Suppressor macrophage treated with lipopolysaccharide for 1 hour (primary cell): ENCODE results near the gene RPTOR.
A peak's percentile ranks its signal among the peaks of the same experiment; 100 is the strongest.

Experiments
- DNase-seq, 3 donors: peaks; one replicate each; pipeline ENCODE4 v3.0.0-alpha.2; 2020 to 2022

Gene RPTOR

DNA sequence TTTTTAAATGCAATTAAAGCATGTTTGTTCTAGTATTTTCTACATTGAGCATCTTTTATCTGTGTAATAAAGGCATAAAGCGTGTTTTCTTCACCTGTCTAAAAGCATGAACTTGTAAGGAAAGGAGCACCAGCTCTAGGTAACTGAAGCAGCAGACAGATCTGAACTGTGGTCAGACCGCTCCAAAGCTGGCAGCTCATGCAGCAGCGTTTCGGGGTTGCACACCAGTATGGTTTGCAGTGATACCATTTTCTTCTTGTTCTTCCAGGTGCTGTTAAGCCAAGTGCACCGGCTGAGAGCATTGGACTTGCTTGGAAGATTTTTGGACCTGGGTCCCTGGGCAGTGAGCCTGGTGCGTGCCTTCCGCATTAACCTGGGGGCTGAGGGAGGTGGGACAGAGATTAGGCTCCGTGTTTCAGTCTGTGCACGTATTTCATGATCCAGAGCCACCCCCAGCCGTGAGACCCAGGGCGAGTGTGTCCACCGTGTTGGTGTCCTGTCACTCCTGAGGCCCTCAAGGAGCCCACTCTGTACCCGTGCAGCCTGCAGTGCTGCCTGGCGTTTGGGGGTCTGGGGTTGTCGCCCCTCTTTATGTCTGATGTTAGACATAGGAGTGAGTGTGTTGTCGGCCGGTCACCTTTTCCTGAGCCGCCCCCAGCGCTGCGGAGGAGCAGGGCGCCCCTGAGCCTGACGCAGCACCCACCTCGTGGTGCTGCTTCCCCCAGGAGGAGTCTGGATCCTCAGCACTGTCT, 310.7 kb downstream of the RPTOR start:
- no peak for DNase-seq

DNA sequence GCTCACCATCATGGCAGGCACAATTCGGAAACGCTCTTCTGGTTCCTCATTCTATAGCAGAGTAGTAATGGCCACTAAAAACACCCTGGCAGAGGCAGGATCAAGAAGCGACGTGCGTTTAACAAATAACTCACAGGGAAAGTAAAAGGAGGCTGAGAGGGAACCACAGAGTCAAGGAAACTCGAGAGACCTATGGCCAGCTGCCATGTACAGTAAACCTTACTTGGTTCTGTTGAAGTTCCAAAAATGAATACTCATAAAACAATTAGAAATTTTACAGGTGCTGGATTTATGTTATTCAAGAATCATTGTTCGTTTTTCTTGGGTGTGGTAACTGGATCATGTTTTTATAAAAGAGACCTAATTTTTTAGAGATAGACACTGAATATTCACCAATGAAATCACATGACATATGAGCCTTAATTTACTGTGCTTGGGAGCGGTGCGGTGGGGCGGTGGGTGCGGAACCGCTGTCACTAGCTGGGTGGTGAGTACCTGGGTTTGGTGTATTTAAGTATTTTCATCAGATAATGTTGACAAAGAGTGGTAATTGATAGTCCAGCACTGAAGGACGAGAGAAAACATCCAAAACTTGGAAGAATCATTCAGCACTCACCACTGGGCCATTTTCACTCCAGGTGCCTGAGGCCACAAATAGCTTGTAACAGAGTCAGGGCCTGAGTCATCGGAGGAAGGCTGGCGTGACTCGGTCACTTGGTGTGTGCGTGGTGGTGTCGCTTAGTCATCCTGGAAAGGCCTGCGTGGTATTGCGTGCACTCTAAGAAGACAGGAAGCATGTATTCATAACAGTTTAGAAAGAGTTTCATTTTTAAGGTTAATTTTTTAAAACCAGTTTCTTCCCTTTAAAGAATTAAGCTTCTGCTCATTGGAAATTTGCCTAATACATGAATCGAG, 311.6 kb downstream of the RPTOR start:
- DNase-seq = peak; percentile 96 to 99 (median 98)

DNA sequence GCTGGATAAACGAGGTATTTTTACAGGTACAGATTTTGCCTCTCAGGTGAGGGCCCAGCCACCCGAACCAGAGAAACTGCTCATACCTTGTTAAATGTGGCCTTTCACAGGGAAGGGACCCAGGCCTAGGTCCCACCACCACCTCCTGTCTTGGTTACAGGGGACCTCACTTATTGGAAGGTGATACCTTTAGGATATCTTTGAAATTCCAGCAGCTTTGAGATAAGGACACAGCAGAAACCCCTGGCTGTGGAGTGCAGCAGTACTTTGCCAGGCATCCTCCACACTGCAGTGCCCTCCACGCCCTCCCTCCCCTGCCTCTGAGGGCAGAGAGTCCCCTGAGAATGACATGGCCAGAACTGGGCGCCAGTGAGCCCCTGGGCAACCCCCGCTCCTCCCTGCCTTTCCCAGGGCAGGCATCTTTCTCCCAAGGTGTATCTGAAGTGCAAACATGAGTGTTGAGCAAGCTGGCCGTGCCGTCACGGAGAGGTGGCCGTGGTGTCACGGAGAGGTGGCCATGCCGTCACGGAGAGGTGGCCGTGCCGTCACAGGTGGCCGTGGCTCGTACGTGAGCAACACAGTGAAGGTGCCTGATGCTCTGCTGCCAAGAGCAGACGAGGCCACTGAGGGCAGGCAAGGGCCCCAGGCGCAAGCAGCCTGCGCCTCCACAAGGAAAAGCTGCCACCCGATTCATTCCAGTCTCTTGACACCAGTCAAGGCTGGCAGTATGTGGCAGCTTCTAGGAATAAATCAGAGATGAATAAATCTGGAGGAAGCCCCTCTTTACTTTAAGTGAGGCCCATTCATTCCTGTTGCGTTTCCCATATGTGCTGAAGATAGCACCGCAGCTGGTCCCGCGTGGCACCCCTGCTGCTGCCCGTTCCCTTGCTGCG, 312.5 kb downstream of the RPTOR start:
- no peak for DNase-seq

DNA sequence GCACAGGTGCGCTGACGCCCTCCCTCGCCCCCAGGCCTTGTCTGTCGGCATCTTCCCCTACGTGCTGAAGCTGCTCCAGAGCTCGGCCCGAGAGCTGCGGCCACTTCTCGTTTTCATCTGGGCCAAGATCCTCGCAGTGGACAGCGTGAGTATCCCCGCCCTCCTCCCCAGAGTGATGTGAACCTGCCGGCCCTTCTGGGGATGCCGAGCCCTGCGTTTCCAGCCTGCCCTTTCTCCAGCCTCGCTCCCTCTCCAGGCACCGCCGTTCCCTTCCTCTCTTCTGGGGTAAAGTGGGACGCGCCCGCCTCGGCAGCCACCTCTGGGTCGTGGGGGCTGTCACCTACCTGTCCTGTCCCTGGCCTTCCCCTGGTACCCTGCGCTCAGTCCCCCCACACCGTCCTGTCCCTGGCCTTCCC, 313.1 kb downstream of the RPTOR start:
- no peak for DNase-seq

DNA sequence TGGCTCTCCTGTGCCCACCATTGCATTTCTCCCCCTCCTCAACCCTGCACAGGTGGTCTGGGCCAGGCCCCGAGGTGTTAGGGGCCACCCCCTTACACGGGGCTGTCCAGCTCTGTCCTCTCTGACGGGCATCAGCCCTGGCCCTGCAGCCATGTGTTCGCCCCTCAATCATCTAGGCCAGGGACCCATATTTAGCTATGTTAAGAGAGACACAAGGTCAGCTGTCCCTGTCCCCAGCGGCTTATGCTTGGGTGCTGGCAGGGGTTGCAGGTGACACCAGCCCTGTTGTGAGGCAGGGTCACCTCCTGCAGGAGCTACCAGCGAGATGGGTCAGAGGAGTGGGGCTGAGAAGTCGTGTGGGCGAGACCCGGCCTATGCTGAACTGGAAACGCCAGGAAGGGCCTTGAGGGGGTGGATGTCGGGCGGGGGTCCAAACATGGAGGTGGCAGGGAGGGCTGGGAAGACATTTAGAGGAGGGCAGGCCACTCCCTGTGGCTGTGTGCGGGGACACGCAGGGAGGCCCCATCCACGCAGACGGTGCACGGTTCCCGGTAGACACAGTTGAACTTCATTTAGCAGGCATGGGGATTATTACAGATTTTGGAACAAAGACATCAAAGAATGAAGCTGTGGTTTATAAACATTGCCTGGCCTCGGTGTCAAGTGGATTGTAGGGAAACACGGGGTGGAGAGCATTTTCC, 313.8 kb downstream of the RPTOR start:
- no peak for DNase-seq

DNA sequence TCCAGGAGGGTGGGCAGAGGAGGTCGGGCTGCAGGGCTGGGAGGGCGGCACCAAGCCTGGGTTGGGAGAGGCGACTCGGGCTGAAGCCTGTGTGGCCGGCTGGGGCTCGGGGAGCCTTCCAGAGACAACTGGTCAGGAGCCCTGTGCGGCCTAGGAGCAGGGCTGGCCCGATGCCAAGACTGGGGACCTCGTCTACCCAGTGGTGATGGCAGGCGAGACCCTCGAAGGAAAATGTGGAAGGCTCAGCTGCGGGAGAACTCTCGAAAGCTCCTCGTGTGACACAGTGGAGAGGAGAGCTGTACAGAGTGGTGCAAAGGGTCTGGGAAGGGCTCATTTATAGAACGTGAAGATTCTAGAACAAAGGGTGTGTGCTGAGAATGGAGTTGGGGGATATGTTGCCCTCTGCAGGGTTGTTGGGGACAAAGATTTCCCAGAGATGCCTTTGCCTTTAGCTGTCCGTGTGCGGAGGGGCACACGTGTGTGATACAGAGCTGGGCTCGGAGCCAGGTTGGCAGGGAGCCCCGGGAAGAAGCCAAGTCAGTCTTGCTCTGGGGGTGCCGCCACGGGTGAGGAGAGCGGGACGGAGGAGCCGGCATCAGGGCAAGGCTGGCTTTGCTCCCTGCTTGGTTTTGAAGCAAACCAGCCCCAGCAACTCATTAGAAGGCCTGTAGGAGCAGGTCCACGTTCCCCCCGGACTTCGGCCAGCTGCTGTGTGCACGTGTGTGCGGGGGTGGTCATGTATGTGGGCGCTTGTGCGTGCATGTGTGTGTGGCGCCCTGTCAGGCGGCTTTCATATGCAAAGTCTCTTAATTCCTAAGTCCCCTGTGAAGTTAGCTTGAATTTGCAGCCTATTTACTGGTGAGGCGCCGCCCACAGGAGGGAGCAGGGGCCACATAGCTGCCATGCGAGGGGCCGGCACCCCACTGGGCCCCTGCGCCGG, 314.6 kb downstream of the RPTOR start:
- DNase-seq = no peak

DNA sequence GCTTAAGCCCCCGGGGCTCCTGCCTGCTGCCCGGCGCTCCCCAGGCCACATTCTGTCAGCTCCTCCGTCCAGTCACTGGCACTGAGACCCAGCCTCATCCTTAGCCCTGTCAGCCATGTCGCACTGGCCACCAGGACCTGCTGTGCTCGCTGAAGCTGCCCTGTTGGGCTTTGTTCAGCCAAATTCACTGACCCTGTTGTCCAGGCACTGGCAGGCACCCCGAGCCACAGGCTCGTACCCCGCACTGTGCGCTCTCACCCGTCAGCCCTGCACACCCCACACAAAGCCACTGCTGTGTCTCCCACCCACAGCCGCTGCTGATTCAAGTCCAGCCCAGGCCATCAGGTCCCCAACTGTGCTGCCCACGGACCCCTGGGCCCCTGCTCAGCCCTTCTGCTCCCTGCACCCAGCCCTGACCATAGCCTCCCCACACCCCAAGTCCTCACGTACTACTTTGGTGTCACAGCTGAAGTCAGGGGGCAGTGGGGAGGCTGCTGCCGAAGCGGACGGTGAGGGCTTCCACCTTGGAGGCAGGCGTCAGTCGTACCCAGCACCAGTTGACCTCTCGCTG, 315.5 kb downstream of the RPTOR start:
- DNase-seq = no peak

DNA sequence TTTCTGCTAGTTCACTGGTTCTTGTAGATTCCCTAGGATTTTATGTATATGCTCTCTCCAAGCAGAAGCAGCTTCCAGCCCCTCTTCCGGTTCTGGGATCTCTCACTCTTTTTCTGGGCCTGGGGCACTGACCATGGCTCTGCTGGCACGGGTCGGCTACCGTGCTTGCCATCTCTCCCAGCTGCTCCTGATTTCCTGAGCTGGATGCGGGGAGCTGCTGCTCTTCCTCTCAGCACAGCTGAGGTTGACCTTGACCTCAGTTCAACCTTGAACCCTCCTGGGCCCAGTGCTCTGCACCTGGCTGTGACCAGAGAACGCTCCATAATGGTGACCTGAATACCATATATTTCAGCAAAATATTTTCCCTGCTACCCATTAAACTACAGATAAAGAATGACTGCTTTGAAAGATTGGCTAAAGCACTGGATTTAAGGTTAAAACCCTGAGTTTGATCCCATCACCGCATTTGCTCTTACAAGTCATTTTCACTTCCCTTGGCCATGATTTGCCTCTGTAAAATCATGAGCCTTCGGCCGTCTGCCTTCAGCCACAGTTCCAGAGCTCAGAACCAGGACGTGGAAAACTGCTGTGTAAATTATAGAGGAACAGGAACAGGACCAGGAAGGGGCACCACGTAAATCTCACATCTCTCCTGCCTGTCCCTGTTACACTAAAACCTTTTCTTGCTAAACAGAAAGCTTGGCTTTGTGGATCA, 316.2 kb downstream of the RPTOR start:
- peak; percentile 39 to 59 (median 48) for DNase-seq

DNA sequence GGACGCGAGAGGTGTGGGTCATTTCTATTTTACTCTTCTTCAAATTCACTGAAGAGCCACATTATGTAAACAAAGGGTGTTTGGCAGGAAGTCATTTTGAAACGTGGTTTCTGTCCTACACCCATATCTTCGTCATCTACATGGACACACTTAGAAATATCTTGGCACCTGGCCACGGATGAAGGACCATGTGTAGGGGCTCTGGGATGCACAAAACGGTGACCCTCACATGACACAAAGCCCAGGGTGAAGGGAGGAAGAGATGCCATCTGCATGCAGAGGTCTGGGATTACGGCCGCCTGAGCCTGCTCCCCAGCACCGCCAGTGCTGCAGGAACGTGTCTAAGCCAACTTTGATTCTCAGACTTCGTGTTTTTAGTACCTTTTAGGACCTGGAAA, 316.8 kb downstream of the RPTOR start:
- DNase-seq = peak in 1 of 3 donors; percentile 14

DNA sequence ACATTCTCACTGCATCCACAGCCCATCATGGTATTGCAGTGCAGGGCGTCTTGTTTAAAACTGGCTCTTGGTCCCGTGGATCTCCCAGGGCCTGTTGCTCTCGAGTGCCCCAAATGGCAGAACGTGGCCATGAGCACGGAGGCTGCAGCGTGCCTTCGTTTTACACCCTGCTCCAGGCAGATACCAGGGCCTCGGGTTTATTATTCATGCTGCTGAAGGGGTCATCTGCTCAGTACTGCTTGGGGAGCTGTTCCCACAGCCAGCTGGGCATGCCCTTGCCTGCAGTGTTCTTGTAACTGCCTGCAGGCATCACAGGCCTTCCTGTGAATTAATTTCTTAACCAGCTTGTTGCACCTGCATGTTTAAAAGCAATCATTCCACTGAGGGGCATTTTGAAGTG, 317.3 kb downstream of the RPTOR start:
- no peak for DNase-seq

DNA sequence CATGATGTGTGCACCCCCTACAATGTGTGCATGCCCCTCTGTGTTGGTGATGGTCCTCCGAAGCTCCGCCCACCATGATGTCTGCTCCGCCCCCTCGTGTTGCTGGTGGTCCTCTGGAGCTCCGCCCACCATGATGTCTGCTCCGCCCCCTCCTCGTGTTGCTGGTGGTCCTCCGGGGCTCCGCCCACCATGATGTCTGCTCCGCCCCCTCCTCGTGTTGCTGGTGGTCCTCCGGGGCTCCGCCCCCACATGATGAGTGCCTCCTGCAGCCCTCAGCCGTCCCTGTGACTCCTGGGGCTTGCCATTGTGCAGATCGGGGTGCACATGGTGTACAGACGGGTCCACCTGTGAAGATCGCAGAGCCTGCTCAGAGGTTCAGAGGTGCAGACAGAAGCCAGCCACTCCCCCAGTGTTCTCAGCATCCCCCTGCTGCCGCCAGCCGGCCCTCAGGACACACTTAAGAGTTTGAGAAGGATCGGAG, 317.9 kb downstream of the RPTOR start:
- no peak for DNase-seq

DNA sequence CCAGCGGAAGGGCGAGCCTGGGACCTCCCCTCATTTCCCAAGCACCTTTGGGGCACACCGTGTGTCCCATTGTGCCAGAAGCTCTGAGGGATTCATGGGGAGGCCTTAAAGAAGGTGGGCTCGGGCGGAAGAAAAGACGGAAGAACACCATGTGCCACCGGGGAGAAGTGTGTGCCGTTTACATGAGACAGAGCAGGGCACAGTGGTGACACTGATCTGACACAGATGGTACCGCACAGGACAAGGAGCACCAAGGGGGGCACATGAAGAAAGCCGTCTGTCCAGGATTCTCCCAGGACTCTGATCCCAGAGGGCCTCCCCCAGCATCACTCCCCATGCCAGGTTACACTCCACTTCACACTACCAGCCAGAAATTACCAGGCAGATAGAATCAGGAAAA, 318.3 kb downstream of the RPTOR start:
- DNase-seq = no peak

DNA sequence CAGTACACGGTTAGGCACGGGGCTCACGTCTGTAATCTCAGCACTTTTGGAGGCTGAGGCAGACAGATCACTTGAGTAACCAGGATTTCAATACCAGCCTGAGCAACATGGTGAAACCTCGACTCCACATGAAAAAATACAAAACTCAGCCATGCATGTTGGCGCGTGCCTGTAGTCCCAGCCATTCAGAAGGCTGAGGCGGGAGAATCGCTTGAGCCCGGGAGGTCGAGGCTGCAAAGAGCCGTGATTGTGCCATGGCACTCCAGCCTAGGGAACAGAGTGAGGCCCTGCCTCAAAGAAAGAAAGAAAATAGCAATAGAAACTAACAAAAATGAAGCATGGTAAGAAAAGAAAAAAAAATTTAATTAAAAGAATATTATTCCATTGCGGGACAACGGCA, 319.0 kb downstream of the RPTOR start:
- no peak for DNase-seq

DNA sequence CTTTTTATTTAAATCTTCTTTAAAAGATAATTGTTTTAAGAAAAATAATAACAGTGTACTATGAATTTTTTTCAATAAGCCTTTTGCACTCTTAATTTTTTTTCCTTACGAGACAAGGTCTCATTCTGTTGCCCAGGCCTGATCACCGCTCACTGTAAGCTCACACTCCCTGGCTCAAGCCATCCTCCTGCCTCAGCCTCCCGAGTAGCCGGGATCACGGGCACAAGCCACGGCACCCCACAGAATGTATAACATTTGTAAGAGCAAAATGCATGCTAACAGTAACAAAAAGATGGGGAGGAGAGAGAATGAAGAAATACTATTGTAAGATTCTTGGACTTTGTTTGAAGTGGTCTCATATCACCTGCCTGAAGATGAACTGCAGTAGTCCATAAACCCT, 320.1 kb downstream of the RPTOR start:
- DNase-seq = no peak

DNA sequence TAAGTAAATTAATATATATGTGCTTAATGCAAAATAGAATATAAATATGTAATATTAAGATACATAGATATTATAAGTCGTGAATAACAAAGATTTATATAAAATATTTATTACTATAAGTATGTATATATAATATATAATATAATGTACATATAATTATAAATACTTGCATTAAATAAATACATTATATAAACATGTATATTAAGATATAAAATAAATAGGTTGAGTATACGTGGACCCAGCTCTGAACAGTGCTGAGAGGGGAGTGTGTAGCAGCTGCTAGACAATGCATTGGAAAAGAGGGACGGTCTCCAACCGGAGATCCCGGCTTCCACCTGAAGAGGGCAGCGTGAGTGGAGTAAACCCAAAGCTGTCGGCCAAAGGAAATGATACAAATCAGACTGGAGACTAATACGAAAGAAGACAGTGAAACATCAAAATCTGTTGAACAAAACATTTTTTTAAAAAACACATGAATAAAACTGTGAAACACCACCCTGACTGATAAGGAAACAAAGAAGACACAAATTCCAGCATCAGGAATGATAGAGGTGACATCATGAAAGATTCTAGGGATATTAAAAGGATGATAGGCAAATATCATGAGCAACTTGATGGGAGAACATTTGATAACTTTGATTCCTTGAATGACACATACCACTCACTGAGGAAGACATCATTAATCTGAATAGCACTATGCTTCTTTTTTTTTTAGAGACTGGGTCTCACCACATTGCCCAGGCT, 321.6 kb downstream of the RPTOR start:
- peak; percentile 79 to 83 (median 80) for DNase-seq

DNA sequence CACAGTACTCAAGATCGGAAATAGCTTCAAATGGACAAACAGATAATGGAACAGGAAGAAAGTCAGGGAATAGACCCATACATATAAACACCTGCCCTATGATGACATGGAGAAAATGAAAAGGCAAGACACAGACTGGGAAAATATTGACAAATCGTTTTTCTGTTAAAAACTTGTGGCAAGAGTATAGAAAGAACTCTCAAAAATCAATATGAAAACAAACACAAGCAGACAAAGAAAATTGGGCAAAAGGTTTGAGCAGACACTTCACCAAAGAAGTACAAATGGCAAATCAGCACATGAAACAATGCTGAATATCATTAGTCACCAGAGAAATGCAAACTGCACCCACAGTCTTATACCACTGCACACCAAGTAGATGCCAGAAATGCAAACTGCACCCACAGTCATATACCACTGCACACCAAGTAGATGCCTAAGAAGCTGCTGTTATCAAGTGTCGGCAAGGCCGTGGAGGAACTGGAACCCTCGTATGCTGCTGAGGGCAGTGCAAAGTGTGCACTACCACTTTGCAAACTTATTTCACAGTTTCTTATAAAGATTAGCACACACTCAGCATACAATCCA, 323.5 kb downstream of the RPTOR start:
- DNase-seq = no peak

DNA sequence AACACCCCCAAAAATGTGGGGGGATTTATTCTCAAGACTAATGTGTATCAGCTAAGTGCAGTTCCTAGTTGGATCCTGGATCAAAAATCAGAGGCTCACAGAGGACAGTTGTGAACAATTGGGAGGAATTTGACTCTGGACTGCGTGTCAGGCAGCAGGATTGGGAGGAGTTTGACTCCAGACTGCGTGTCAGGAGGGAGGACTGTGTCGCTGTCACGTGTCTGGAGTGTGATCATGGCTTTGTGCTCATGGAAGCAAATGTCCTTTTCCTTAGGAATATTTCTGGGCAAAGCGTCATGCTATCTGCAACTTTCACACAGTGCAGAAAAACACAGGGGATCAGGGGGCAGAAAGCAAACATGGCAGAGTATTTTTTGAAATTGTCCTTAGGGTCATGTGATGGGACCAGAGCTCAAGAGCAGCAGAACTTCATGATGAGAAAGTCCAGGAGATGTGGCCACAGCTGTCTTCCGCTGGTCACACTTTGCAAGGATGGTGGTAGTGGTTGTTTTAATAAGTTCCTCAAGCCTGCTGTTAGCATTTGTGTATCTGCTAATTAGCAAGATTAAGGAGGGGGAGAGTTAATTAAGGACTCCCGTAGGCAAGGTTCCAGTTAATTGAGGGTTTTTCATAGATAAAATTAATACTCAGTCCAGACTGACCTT, 325.0 kb downstream of the RPTOR start:
- DNase-seq = peak in 1 of 3 donors; percentile 42

DNA sequence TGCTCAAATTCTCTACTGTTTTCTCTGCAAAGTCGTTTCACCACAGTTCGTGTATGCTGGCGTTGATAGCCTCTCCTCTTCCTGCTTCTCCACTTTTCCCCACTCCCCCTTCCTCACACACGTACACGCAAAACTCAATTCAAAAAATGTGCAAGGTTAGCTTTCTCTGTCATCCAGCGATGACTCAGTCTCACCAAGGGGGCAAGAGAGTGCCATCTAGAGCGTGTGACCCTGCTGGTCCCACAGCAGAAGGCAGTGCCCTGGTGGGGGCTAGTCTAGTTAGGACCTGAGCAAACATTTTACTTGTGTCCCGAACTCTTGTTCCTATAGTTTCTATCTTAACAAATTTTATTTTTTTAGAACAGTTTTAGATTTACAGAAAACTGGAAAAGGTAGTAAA, 325.8 kb downstream of the RPTOR start:
- DNase-seq = peak; percentile 67 to 77 (median 73)
